Measurements from ENCODE around the gene SPPL2B.
A peak's percentile ranks its signal among the peaks of the same experiment; 100 is the strongest.
"Not testable (repeated sequence)": the region's sequence is repeated elsewhere in the genome, so short reads cannot be mapped to it uniquely, and the experiment has no call there.

Gene SPPL2B

DNA sequence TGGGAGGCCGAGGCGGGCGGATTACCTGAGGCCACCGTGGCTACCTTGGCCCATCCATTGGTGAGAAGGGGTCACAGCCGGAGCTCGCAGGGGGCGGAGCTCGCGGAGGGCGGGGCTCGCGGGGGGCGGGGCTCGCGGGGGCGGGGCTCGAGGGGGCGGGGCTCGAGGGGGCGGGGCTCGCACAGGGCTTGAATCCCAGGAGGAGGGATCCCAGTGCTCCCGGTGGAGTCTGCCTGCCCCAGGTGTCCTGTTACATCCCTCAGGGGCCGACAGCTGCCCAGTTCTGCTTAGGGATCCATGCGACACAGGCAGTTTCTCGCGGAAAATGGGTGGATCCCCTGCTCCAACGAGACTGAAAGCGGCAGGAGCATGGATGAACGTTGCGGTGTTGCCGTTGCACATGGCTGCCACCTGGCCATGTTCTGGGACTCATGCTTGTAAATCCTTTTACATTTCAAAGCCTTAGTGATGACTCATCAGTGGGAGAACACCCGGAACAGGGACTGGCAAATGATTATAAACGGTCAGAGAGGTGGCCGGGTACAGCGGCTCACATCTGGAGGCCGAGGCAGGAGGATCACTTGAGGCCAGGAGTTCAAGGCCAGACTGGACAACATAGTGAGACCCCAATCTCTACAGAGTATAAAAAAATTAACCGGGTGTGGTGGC, 56.7 kb downstream of the SPPL2B start:
- DNase-seq: peak; percentile 2

GRCh38 chr19:2387367-2388288, 59.1 kb downstream of the SPPL2B start:
- no peak for DNase-seq

DNA sequence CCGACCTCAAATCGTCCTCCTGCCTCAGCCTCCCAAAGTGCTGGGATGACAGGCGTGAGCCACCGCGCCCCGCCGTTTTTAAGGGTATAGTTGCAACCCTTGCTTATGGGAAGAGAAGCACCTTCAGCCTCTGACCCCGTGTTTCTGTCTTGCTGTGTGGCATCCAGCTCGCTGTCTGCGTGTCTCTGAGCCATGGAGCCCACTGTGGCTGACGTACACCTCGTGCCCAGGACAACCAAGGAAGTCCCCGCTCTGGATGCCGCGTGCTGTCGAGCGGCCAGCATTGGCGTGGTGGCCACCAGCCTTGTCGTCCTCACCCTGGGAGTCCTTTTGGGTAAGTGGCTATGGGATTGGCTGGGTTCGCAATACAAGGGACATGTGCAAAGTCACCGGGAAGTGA, 61.1 kb downstream of the SPPL2B start:
- no peak for DNase-seq

DNA sequence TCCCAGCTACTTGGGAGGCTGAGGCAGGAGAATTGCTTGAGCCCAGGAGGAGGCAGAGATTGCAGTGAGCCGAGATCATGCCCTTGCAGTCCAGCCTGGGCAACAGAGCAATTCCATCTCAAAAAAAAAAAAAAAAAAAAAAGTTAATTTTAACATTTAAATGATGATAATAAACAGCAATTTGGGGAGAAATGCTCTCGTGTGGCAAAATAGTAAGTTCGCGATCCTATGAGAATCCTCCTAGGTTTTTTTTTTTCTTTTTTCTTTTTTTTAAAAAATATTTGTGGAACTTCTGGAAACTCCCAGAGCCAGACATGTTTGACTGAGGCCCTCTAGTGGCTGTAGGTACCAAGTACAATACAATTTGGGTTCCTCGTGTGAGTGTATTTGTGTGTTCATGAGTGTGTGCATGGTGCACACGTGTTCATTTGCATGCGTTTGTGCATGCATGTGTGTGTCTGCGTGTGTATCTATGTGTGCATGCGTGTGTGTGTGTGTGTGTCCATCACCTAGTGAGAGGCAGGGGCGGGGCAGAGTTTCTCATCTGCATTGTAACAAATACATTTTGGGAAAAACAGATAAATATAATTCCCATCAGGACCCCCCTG, 62.7 kb downstream of the SPPL2B start:
- DNase-seq: peak; percentile 39

DNA sequence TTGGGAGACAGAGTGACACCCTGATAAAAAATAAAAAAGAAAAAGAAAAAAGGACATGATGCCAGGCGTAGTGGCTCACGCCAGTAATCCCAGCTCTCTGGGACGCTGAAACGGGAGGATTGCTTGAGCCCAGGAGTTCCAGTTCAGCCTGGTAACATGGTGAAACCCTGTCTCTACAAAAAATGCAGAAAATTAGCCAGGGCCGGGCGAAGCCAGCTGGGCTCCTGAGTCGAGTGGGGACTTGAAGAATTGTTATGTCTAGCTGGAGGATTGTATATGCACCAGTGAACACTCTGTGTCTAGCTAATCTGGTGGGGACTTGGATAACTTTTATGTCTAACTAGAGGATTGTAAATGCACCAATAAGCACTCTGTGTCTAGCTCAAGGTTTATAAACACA, 63.9 kb downstream of the SPPL2B start:
- DNase-seq: no peak

DNA sequence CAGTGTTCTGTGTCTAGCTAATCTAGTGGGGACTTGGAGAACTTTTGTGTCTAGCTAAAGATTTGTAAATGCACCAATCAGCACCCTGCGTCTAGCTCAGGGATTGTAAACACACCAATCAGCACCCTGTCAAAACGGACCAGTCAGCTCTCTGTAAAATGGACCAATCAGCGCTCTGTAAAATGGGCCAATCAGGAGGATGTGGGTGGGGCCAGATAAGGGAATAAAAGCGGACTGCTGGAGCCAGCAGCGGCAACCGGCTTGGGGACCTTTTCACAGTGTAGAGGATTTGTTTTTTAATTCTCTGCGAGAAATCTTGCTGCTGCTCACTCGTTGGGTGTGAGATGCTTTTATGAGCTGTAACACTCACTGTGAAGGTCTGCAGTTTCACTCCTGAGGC, 64.4 kb downstream of the SPPL2B start:
- DNase-seq: not testable (repeated sequence)

DNA sequence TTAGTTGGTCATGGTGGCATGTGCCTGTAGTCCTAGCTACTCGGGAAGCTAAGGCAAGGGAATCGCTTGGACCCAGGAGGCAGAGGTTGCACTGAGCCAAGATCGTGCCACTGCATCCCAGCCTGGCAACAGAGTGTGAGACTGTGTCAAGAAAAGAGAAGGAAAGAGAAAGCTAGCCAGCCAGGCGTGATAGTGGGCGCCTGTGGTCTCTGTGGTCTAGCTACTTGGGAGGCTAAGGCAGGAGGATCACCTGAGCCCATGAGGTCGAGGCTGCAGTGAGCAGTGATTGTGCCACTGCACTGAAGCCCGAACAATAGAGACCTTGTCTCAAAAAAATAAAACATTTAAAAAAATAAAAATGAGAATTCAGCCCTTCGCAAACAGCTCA, 65.6 kb downstream of the SPPL2B start:
- DNase-seq: no peak

DNA sequence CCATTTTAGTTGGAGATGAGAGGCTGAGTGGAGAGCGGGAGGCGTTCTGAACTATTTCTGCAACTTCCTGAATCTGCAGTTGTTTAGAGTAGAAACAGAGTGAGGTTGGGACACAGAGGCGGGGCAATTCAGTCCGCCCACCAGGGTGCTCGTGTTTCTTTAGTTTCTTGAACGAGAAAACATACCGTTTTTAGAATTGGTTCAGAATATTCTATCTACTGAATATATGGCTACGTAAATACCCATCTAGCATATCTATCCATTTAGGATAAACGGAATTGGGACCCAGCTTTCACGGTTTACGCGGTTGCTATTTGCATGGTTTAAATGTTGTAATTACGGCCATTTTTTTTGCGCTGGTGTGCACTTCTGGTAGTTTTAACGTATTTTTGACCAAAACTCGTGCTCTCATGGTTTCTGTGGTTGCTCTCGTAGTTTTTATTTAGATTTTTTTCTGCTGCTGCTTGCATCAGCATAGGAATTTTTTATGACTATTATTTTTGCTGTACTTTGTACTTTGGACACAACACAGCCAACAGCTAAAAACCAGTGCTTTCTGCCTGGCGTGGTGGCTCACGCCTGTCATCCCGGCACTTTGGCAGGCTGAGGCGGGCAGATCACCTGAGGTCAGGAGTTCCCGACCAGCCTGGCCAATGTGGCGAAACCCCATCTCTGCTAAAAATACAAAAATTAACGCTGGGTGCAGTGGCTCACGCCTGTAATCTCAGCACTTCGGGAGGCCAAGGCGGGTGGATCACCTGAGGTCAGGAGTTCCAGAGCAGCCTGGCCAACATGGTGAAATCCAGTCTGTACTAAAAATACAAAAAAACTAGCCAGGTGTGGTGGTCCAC, 66.2 kb downstream of the SPPL2B start:
- DNase-seq: no peak

- not testable (repeated sequence) for DNase-seq
Measured at GRCh38 chr19:2395293-2395829, 66.9 kb downstream of the SPPL2B start.

GRCh38 chr19:2397173-2397572, 68.7 kb downstream of the SPPL2B start:
- DNase-seq: not testable (repeated sequence)

- DNase-seq: no peak
Measured at GRCh38 chr19:2398735-2399305, 70.3 kb downstream of the SPPL2B start.

DNA sequence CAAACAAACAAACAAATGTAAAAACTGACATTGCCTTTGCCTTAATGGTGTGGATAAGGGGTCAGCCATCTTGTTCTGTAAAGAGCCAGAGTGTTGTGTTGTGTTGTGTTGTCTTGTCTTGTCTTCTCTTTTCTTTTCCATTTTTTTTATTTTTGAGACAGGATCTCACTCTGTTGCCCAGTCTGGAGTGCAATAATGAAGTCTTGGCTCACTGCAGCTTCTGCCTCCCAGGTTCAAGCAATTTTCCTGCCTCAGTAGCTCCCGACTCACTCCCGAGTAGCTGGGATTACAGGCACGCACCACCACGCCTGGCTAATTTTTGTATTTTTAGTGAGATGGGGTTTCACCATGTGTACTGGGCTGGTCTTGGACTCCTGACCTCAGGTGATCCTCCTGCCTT, 71.1 kb downstream of the SPPL2B start:
- no peak for DNase-seq

Measured in activated CD4-positive, alpha-beta T cell treated with anti-CD3 and anti-CD28 coated beads, Interleukin-2, amount 50 U/mL, for 1 hour (primary cell).